ENCODE data around the gene TBL1XR1. TPM values are rescaled to one million over a fixed set of nuclear protein-coding genes. Genes with fewer than 3 reads are reported as not detected.

The TBL1XR1 gene
- total RNA-seq, 1 experiment from 2014 or later: 180 TPM

- Histone ChIP-seq H2AFZ (ENCODE audit: low read depth, low read length, poor library complexity, severe bottlenecking) (no peak overlapping the region), H3K27me3 (ENCODE audit: insufficient read depth, low read length) (no peaks in the 10 kb centered on the region), H3K36me3 (ENCODE audit: control insufficient read depth in 1 of 2, insufficient read depth in 2 of 2, low read length in 2 of 2) (no peaks in the 10 kb centered on the region), H3K4me2 (ENCODE audit: low read length) (no peak overlapping the region), H3K4me1 (ENCODE audit: control insufficient read depth in 1 of 2, insufficient read depth in 2 of 2, low read length in 2 of 2) (no peaks in the 10 kb centered on the region), H3K79me2 (ENCODE audit: insufficient read depth, low read length) (peaks cover 100% of the 10 kb centered on the region), H3K27ac (ENCODE audit: low read depth, low read length) (no peak overlapping the region), H3K9me3 (ENCODE audit: control insufficient read depth in 1 of 2, insufficient read depth in 1 of 2, low read depth in 1 of 2, low read length in 2 of 2) (no peaks in the 10 kb centered on the region), H3K4me3 (replicated peaks in 1 of 2; ENCODE audit: low read depth in 1 of 2, low read length in 2 of 2) (no peak overlapping the region), H3K9ac (ENCODE audit: low read length) (no peak overlapping the region), H4K20me1 (ENCODE audit: insufficient read depth) (peaks cover 19% of the 10 kb centered on the region; the same call in 1 of the 2 replicates), H3K9me2 (ENCODE audit: insufficient read depth) (no peaks in the 10 kb centered on the region; the same call in 1 of the 2 replicates)
- no TSS peak for BruUV-seq (replicated peaks)
- DNase-seq (ENCODE audit: low read depth, low spot score) (no peak), ATAC-seq (no peak)
- ChIA-PET CTCF (no interaction called here), RAD21 (ENCODE audit: low non-redundant PET in 1 of 2, low total read pairs in 2 of 2, uncharacterized antibody in 2 of 2, unreplicated experiment in 2 of 2) (no interaction called here), POLR2A (interaction anchor here (1.1 kb wide), 1 partner anchor 14 kb away, joined by 3 read pairs; no protein-coding TSS in a partner anchor)
- no peak for TF ChIP-seq EGR1 (IDR thresholded peaks at IDR 0.05; ENCODE audit: low read depth)
- no peak for TF ChIP-seq POLR2AphosphoS5 (IDR thresholded peaks at IDR 0.05; ENCODE audit: low read depth, low read length)
- no peak for TF ChIP-seq EZH2 (IDR thresholded peaks at IDR 0.05)
- no peak for TF ChIP-seq MAX (IDR thresholded peaks at IDR 0.05)
- TF ChIP-seq EZH2phosphoT487 (IDR thresholded peaks at IDR 0.05; ENCODE audit: borderline replicate concordance): no peak
- TF ChIP-seq, protein P1, sequence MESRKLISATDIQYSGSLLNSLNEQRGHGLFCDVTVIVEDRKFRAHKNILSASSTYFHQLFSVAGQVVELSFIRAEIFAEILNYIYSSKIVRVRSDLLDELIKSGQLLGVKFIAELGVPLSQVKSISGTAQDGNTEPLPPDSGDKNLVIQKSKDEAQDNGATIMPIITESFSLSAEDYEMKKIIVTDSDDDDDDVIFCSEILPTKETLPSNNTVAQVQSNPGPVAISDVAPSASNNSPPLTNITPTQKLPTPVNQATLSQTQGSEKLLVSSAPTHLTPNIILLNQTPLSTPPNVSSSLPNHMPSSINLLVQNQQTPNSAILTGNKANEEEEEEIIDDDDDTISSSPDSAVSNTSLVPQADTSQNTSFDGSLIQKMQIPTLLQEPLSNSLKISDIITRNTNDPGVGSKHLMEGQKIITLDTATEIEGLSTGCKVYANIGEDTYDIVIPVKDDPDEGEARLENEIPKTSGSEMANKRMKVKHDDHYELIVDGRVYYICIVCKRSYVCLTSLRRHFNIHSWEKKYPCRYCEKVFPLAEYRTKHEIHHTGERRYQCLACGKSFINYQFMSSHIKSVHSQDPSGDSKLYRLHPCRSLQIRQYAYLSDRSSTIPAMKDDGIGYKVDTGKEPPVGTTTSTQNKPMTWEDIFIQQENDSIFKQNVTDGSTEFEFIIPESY (IDR thresholded peaks at IDR 0.05; ENCODE audit: extremely low read depth, insufficient replicate concordance, low read length): no peak
- no peak for TF ChIP-seq ZFX (IDR thresholded peaks at IDR 0.05)
- no peak for TF ChIP-seq YY1 (IDR thresholded peaks at IDR 0.05; ENCODE audit: extremely low read depth, insufficient replicate concordance, low read depth, low read length)
- no peak for TF ChIP-seq CEBPB (IDR thresholded peaks at IDR 0.05; ENCODE audit: low read depth)
- intact Hi-C loops (cut with micrococcal nuclease): no loop called here
Observed at GRCh38 chr3:177104299-177104992, 92.8 kb downstream of the TBL1XR1 start.

Data from HCT116 (cell line).